K562 (cell line): ENCODE data around the gene RHBDF2. TPM values are rescaled to one million over a fixed set of nuclear protein-coding genes. Genes with fewer than 3 reads are reported as not detected.

ENCODE experiments used
- ARID2 ChIP-seq: fragments of 450-650 bp; IDR thresholded peaks from 2 replicates; pipeline ENCODE4 v1.6.1; 2017; ENCODE audit warnings: antibody characterized with exemption, mild to moderate bottlenecking
- ATF1 ChIP-seq, 2 experiments: fragments of 450-650 bp in 1 of 2; IDR thresholded peaks; 2 replicates each; pipeline ENCODE4 v1.6.1; 2016; ENCODE audit warnings: missing compliant biosample characterization in 1 of 2, missing genetic modification characterization in 1 of 2
- FOXA3 ChIP-seq, 2 experiments: fragments of 450-650 bp in 1 of 2; sonication (generic) in 1 of 2; formaldehyde crosslinking; IDR thresholded peaks in 1 of 2; conservative IDR thresholded peaks in 1 of 2; 2 replicates each; pipeline versions ENCODE4 v1.4.0 to v1.8.0; 2020 to 2022; ENCODE audit warnings: mild to moderate bottlenecking in 2 of 2, missing genetic modification reagents in 1 of 2
- GABPB2 ChIP-seq: fragments of 250-450 bp; sonication (Bioruptor Pico); conservative IDR thresholded peaks from 2 replicates; pipeline ENCODE4 v1.5.1; 2021; ENCODE audit warnings: mild to moderate bottlenecking
- KLF6 ChIP-seq: fragments of 250-450 bp; sonication (Bioruptor Pico); IDR thresholded peaks from 2 replicates; pipeline ENCODE4 v1.4.0; 2020; ENCODE audit warnings: mild to moderate bottlenecking, moderate library complexity, borderline replicate concordance
- MED1 ChIP-seq: sonication (generic); formaldehyde crosslinking; IDR thresholded peaks from 2 replicates; pipeline ENCODE4 v1.8.1; 2023; ENCODE audit warnings: missing genetic modification reagents, borderline replicate concordance
- MYNN ChIP-seq, 2 experiments: sonication (generic); formaldehyde crosslinking in 1 of 2; IDR thresholded peaks; 2 replicates each; pipeline versions ENCODE4 v1.5.0 to v1.6.1; 2016 to 2020; ENCODE audit warnings: antibody characterized with exemption in 1 of 2, missing genetic modification reagents in 1 of 2
- PHB2 ChIP-seq: fragments of 450-650 bp; IDR thresholded peaks from 2 replicates; pipeline ENCODE4 v1.6.1; 2017; ENCODE audit warnings: low read depth
- PHF20 ChIP-seq: fragments of 450-650 bp; IDR thresholded peaks from 2 replicates; pipeline ENCODE4 v1.6.1; 2018; ENCODE audit not compliant: partially characterized antibody
- PTRF ChIP-seq: fragments of 450-650 bp; IDR thresholded peaks from 2 replicates; pipeline ENCODE4 v1.6.1; 2016; ENCODE audit warnings: mild to moderate bottlenecking, missing genetic modification characterization, missing compliant biosample characterization
- RBM34 ChIP-seq: fragments of 200-400 bp; formaldehyde crosslinking; IDR thresholded peaks from 2 replicates; pipeline ENCODE4 v1.6.1; 2018; ENCODE audit warnings: low read length, borderline replicate concordance; ENCODE audit not compliant: insufficient read depth
- RFX5 ChIP-seq: IDR thresholded peaks from 2 replicates; pipeline ENCODE4 v1.6.1; 2011; ENCODE audit warnings: low read depth, mild to moderate bottlenecking, improper control_type of control experiment, low read length
- ZNF197 ChIP-seq: fragments of 200-800 bp; sonication (Bioruptor generic); IDR thresholded peaks from 2 replicates; pipeline ENCODE4 v1.6.1; 2016; ENCODE audit warnings: low read depth, missing genetic modification characterization, missing compliant biosample characterization
- ZNF212 ChIP-seq: fragments of 450-650 bp; formaldehyde crosslinking; IDR thresholded peaks from 2 replicates; pipeline ENCODE4 v1.4.0; 2020; ENCODE audit warnings: mild to moderate bottlenecking
- ZNF583 ChIP-seq: fragments of 250-450 bp; sonication (Bioruptor Pico); IDR thresholded peaks from 2 replicates; pipeline ENCODE4 v1.4.0; 2020
- polyA plus RNA-seq, 8 experiments: library from polyadenylated mRNA; depleted of rRNA in 4 of 8; stranded (reverse) in 5 of 8; unstranded in 3 of 8; fragments of >200 nt; fragmentation: Nextera tagmentation in 2 of 8; fragmentation: Illumina TruSeq in 1 of 8; extraction: Ambion mirVana in 2 of 8; extraction: Trizol in 1 of 8; gene quantifications; 2 replicates each; pipeline versions ENCODE4 v1.2.1 to v1.2.3, GENCODE V29; 2011 to 2014; ENCODE audit warnings: inconsistent platforms in 1 of 8, missing spikeins in 1 of 8
- total RNA-seq, 7 experiments: library from RNA; depleted of rRNA in 6 of 7; stranded (reverse); fragments of >200 nt in 6 of 7; fragmentation: Illumina TruSeq in 2 of 7; extraction: Trizol in 2 of 7; gene quantifications; 2 replicates each; pipeline versions ENCODE4 v1.2.1 to v1.2.3, GENCODE V29; 2011 to 2021; ENCODE audit warnings: low replicate concordance in 1 of 7
- TF ChIP-seq, protein P1 (sequence below), 2 experiments: fragments of 450-650 bp in 1 of 2; sonication (generic) in 1 of 2; formaldehyde crosslinking in 1 of 2; IDR thresholded peaks; 2 replicates each; pipeline versions ENCODE4 v1.7.1 to v1.9.0; 2016 to 2022; ENCODE audit warnings: inconsistent platforms in 1 of 2, mild to moderate bottlenecking in 1 of 2, missing genetic modification reagents in 1 of 2
- TF ChIP-seq, protein P2 (sequence below): sonication (generic); formaldehyde crosslinking; IDR thresholded peaks from 2 replicates; pipeline ENCODE4 v1.8.0; 2022; ENCODE audit warnings: mild to moderate bottlenecking, missing genetic modification reagents

RHBDF2 gene
- total and polyA plus RNA-seq, 9 of the 15 experiments (the other 6 are each of a cell fraction or from before 2014, with no cell fraction given): 0.04 to 2.8 (median 1.1) TPM

DNA sequence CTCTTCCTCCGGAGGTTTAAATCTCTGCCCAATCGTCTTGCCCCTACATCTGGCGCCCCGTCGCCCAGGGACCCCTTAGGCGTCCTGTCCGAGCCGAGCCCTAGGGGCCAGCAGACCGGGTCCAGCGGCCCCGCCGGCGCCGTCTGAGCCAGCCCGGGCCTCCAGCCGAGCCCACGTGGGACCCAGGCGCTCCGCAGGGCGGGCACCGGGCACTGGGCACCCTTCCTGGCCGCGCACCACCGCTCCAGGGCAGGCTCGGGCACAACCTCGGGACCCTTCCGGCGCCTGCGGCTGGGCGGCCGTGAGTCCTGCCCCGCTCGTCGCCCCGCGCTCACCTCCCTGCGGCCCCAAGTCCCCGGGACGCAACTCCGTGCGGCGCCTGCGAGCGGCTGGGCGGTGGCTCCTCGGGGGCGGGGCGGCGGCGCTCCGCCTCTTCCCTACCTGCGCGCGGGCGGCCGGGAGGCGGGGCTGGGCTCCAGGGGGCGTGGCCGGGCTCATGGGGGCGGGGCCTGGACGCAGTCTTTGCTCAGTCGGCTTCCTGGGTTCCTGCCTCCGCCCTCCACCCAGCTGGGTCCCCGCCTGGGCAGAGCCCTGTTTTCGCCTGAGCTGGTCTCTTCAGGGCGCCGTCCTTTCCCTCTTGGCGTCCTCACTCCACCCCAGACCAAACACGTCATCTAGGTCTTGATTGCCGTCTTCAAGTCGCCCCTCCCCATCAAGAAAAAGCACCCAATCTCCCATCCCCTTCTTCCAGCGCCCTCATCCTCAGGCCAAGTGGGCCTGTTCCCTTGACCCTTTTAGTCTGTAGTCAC lies at the start of gene RHBDF2 (continued):
- TF ChIP-seq, protein P1, sequence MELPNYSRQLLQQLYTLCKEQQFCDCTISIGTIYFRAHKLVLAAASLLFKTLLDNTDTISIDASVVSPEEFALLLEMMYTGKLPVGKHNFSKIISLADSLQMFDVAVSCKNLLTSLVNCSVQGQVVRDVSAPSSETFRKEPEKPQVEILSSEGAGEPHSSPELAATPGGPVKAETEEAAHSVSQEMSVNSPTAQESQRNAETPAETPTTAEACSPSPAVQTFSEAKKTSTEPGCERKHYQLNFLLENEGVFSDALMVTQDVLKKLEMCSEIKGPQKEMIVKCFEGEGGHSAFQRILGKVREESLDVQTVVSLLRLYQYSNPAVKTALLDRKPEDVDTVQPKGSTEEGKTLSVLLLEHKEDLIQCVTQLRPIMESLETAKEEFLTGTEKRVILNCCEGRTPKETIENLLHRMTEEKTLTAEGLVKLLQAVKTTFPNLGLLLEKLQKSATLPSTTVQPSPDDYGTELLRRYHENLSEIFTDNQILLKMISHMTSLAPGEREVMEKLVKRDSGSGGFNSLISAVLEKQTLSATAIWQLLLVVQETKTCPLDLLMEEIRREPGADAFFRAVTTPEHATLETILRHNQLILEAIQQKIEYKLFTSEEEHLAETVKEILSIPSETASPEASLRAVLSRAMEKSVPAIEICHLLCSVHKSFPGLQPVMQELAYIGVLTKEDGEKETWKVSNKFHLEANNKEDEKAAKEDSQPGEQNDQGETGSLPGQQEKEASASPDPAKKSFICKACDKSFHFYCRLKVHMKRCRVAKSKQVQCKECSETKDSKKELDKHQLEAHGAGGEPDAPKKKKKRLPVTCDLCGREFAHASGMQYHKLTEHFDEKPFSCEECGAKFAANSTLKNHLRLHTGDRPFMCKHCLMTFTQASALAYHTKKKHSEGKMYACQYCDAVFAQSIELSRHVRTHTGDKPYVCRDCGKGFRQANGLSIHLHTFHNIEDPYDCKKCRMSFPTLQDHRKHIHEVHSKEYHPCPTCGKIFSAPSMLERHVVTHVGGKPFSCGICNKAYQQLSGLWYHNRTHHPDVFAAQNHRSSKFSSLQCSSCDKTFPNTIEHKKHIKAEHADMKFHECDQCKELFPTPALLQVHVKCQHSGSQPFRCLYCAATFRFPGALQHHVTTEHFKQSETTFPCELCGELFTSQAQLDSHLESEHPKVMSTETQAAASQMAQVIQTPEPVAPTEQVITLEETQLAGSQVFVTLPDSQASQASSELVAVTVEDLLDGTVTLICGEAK (IDR thresholded peaks at IDR 0.05): no peak
- TF ChIP-seq, protein P1 (CRISPR knock-in tag; IDR thresholded peaks at IDR 0.05): no peak
- TF ChIP-seq RBM34: no peak
- no peak for TF ChIP-seq ATF1 (CRISPR knock-in tag; IDR thresholded peaks at IDR 0.05)
- peak; percentile 38 for TF ChIP-seq ATF1 (tag; IDR thresholded peaks at IDR 0.05)
- no peak for TF ChIP-seq MYNN (IDR thresholded peaks at IDR 0.05)
- TF ChIP-seq MYNN (CRISPR knock-in tag; IDR thresholded peaks at IDR 0.05): no peak
- TF ChIP-seq ZNF583 (CRISPR knock-in tag): no peak
- no peak for TF ChIP-seq PHB2
- TF ChIP-seq, protein P2, sequence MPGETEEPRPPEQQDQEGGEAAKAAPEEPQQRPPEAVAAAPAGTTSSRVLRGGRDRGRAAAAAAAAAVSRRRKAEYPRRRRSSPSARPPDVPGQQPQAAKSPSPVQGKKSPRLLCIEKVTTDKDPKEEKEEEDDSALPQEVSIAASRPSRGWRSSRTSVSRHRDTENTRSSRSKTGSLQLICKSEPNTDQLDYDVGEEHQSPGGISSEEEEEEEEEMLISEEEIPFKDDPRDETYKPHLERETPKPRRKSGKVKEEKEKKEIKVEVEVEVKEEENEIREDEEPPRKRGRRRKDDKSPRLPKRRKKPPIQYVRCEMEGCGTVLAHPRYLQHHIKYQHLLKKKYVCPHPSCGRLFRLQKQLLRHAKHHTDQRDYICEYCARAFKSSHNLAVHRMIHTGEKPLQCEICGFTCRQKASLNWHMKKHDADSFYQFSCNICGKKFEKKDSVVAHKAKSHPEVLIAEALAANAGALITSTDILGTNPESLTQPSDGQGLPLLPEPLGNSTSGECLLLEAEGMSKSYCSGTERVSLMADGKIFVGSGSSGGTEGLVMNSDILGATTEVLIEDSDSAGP (CRISPR knock-in tag): no peak
- TF ChIP-seq FOXA3 (CRISPR knock-in tag; conservative IDR thresholded peaks at IDR 0.05 in 1 of 2, IDR thresholded peaks at IDR 0.05 in 1 of 2): no peak
- TF ChIP-seq ARID2: no peak
- no peak for TF ChIP-seq PTRF (tag)
- TF ChIP-seq ZNF212 (CRISPR knock-in tag): no peak
- no peak for TF ChIP-seq ZNF197 (CRISPR knock-in tag)
- TF ChIP-seq PHF20: peak; percentile 10
- no peak for TF ChIP-seq RFX5
- TF ChIP-seq MED1: no peak
- TF ChIP-seq KLF6 (CRISPR knock-in tag): no peak
- no peak for TF ChIP-seq GABPB2 (CRISPR knock-in tag)
